Astrocyte of the cerebellum (primary cell): Measurements from ENCODE around the gene GRK5.

ENCODE experiments used
- DNase-seq: peaks from one replicate; pipeline ENCODE4 v3.0.0-alpha.2; 2011; ENCODE audit warnings: low read depth
- H3K4me3 ChIP-seq: 2 replicates; pipeline ENCODE4 v1.5.1; 2011; ENCODE audit warnings: mild to moderate bottlenecking, low read depth, low read length, moderate library complexity
- in situ Hi-C: cut with HindIII; loops from 2 replicates; pipeline ENCODE4 v1.10.0; 2017; ENCODE audit warnings: low sequenced_read_pairs
- TF ChIP-seq, protein P1 (sequence below): IDR thresholded peaks from 2 replicates; pipeline ENCODE4 v1.5.1; 2012; ENCODE audit warnings: low read length, low read depth, moderate library complexity, mild to moderate bottlenecking; ENCODE audit errors: missing control alignments

The GRK5 gene

GRCh38 chr10:119315128-119316001 is 108.0 kb downstream of the GRK5 start:
- in situ Hi-C loops: no loop called here
- no peak overlapping the region for H3K4me3 ChIP-seq
- TF ChIP-seq, protein P1, sequence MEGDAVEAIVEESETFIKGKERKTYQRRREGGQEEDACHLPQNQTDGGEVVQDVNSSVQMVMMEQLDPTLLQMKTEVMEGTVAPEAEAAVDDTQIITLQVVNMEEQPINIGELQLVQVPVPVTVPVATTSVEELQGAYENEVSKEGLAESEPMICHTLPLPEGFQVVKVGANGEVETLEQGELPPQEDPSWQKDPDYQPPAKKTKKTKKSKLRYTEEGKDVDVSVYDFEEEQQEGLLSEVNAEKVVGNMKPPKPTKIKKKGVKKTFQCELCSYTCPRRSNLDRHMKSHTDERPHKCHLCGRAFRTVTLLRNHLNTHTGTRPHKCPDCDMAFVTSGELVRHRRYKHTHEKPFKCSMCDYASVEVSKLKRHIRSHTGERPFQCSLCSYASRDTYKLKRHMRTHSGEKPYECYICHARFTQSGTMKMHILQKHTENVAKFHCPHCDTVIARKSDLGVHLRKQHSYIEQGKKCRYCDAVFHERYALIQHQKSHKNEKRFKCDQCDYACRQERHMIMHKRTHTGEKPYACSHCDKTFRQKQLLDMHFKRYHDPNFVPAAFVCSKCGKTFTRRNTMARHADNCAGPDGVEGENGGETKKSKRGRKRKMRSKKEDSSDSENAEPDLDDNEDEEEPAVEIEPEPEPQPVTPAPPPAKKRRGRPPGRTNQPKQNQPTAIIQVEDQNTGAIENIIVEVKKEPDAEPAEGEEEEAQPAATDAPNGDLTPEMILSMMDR: no peak
- peak; percentile 87 for DNase-seq

DNA sequence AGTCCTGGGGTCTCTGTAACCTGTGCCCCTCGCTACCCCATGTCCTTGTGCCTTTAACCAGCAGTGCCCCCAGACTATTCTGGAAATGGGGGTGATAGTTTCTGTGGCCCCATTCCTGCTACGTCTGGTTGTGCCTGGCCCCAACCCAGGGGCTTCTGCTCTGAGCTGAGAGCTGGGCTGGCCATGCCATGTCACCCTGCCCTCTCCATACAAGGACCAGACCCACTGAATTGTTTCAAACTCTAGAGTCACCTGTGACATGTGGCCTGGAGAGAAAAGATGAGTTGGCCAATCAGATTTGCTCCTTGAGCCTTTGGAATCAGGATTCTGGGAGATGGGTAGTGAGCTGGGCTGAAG is 108.6 kb downstream of the GRK5 start:
- in situ Hi-C loops: no loop called here
- no peak for DNase-seq
- no peak overlapping the region for H3K4me3 ChIP-seq
- TF ChIP-seq, protein P1: no peak

- TF ChIP-seq, protein P1: no peak
- no peak overlapping the region for H3K4me3 ChIP-seq
- DNase-seq: no peak
- in situ Hi-C loops: no loop called here
These were observed 109.3 kb downstream of the GRK5 start for GRCh38 chr10:119316729-119317097.

DNA sequence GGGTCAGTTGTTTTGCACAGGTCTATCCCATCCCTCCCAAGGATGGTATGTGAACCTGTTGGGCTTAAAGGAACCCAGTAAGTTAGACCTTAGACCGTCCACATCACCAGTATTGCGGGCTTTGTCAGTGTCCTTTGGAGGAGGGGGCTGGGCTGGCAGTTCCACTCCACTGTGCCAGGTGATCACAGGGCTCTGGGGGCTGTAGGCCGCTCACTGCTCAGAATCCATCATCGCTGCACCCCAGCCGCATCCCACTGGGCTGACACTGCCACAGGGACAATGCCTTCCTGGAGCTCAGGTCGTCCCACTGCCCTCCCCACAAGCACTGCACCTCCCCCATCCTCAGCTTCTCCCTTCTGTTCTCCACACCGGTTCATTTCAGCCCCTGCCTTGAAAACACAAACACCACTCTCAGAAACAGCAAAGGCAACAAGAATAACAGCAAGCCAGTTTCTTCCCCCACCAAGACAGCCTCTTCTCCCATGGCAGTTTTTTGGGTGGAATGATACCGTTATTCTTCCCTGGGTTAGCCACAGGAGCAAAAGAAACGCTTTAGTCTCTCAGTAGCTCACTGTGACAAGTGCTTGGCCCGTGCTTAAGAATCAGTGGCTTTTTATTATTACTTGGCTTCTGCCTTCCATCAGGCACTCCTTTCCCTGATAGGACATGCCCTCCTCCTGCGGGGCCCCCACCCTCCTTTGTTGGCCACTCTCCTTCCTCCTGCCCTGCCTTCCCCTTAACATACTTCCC is 111.2 kb downstream of the GRK5 start:
- in situ Hi-C loops: no loop called here
- TF ChIP-seq, protein P1: no peak
- H3K4me3 ChIP-seq: no peak overlapping the region
- no peak for DNase-seq

DNA sequence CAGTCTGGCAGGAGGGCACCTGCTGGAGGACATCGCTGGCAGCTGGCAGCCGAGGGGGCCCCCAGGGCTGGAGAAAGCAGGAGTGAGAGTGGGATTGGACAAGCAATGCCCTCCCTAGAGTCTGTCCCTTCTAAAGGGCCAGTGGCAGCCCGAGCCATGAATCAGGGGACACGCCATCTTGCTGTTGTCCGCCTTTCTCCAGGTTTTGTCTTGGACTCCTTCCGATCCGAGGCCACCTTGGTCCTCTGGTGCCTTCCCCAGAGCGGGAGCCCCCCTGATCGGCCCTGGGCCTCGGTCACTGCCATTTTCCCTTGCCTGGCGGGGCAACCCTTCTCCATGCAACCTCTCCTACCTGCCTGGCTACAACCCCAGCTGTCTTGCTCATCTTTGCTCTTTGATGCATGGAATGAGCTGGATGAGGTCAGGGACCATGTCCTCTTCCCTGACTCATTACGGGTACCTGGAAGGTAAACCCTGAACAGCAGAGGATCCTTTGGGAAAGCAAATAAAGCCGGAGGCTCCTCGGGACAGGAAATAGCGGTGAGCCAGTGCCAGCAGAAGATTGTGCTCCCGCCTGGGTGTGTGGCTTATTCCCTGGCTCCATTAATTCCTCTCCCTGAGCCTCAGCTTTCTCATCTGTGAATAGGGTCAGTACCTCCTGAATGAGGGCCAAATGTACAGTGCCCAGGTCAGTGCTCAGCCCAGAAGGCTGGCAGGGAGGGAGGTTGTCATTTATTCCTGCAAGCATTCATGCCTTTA is 112.0 kb downstream of the GRK5 start:
- TF ChIP-seq, protein P1: no peak
- in situ Hi-C loops: no loop called here
- DNase-seq: no peak
- no peak overlapping the region for H3K4me3 ChIP-seq

GRCh38 chr10:119319920-119320258 is 112.5 kb downstream of the GRK5 start:
- DNase-seq: no peak
- in situ Hi-C loops: loop anchor here (5.0 kb wide), 1 partner anchor 33 kb away; no protein-coding TSS in a partner anchor

More at GRCh38 chr10:119319920-119320258, 112.5 kb downstream of the GRK5 start:
- no peak overlapping the region for H3K4me3 ChIP-seq
- TF ChIP-seq, protein P1: no peak
